NCI-H345 (cell line): ENCODE results near the gene TRIO.

Source experiments
- DNase-seq: peaks from one replicate; lab custom pipeline; 2025; lab: John Stamatoyannopoulos, UW

TRIO gene

GRCh38 chr5:14267166-14267838, 124.2 kb downstream of the TRIO start:
- no peak for DNase-seq

- no peak for DNase-seq
Measured at GRCh38 chr5:14267991-14268708, 125.0 kb downstream of the TRIO start.

GRCh38 chr5:14268738-14269137, 125.6 kb downstream of the TRIO start:
- DNase-seq: peak; percentile 27

- DNase-seq: peak; percentile 16
Measured at GRCh38 chr5:14269395-14269794, 126.3 kb downstream of the TRIO start.

- DNase-seq: peak; percentile 43
Measured at GRCh38 chr5:14270209-14270702, 127.1 kb downstream of the TRIO start.

- no peak for DNase-seq
Measured at GRCh38 chr5:14272548-14273205, 129.5 kb downstream of the TRIO start.

GRCh38 chr5:14273207-14273767, 130.1 kb downstream of the TRIO start:
- DNase-seq: no peak

- no peak for DNase-seq
Measured at GRCh38 chr5:14276380-14276779, 133.2 kb downstream of the TRIO start.

GRCh38 chr5:14277385-14278320, 134.5 kb downstream of the TRIO start:
- no peak for DNase-seq

GRCh38 chr5:14280294-14280854, 137.2 kb downstream of the TRIO start:
- DNase-seq: no peak

- no peak for DNase-seq
Measured at GRCh38 chr5:14281746-14282181, 138.6 kb downstream of the TRIO start.

GRCh38 chr5:14283139-14283538, 140.0 kb downstream of the TRIO start:
- no peak for DNase-seq

GRCh38 chr5:14284392-14285148, 141.4 kb downstream of the TRIO start:
- DNase-seq: no peak

GRCh38 chr5:14286007-14286406, 142.9 kb downstream of the TRIO start:
- DNase-seq: no peak

GRCh38 chr5:14286574-14287421, 143.7 kb downstream of the TRIO start:
- DNase-seq: no peak

GRCh38 chr5:14292766-14293658, 149.9 kb downstream of the TRIO start:
- DNase-seq: no peak

GRCh38 chr5:14295610-14296009, 152.5 kb downstream of the TRIO start:
- no peak for DNase-seq
